Forelimb muscle (tissue), 1 donor: Measurements from ENCODE around the gene CCSER1. TPM values are rescaled to one million over a fixed set of nuclear protein-coding genes. Genes with fewer than 3 reads are reported as not detected.

Experiments
- polyA plus RNA-seq: library from polyadenylated mRNA; unstranded; fragments of 120-200 nt; gene quantifications from one replicate; pipeline ENCODE4 v1.2.1, GENCODE V29; 2013; ENCODE audit not compliant: insufficient read length

Gene CCSER1
- polyA plus RNA-seq, 1 donor, result 0.22 TPM

Other genes starting within 250 kb of the CCSER1 start
- 4.8 TPM for gene MMRN1, start 232.5 kb upstream of the CCSER1 start, polyA plus RNA-seq